ENCODE measurements around the gene CACNG6.

CACNG6 gene

DNA sequence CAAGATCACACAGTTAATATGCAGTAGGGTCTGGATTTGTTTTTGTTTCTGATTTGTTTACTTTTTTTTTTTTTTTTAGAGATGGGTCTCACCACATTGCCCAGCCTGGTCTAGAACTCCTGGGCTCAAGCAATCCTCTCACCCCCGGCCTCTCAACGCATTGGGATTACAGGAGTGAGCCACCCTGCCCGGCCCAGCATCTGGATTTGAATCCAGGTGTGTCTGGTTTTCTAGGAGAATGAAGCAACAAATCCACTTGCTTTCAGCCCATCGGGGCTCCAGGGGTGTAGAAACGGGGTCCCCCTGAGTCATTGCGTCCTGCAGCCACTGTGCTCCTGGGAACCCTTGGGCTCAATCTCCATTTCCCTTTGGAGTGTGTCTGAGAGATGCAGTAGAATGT lies 22.1 kb upstream of the CACNG6 start:
- no peak for DNase-seq (ENCODE audit: low spot score)

DNA sequence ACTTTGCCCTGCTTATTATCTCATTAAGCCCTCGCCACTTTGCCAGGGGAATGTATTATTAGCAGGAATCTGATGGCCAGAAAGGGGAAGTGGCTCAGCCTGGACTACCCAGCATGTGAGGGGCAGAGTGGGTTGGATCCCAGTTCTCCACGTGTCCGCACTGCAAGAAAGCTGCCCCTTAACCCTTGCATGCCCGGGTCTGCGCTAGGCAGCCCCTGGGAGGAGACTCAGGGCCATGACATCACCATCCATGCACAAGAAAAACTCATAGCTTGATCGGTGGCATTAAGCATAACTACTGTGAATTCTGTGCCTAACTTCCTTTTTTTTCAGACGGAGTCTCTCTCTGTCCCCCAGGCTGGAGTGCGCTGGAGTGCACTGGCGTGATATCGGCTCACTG lies 19.8 kb upstream of the CACNG6 start:
- no peak for DNase-seq (ENCODE audit: low spot score)

DNA sequence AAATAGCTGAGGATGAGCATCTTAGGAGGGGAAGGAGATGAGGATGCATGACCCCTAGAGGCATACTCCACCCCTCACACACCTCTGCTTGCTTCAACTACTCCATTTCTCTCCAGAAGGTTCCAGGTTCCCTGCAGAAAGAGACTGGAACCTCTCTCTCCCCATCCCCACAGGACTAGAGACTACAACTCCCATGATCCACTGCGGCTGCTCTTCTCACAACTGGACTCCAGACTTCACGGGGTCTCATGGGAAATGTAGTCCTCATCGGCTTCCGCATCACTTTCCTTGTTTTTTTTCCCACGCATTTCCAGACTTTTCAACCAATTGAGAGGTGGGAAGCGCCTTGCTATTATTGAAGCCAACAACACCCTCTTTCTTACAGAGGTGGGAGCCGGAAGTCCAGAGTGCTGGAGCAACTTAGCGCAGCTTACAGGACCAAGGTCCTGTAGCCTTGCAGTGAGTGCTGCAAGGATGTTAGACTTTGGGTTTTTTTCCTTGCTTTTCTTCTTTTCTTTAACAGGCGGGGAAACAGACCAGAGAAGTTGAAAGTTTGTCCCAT lies 13.9 kb upstream of the CACNG6 start:
- DNase-seq (ENCODE audit: low spot score) = peak; percentile 87

DNA sequence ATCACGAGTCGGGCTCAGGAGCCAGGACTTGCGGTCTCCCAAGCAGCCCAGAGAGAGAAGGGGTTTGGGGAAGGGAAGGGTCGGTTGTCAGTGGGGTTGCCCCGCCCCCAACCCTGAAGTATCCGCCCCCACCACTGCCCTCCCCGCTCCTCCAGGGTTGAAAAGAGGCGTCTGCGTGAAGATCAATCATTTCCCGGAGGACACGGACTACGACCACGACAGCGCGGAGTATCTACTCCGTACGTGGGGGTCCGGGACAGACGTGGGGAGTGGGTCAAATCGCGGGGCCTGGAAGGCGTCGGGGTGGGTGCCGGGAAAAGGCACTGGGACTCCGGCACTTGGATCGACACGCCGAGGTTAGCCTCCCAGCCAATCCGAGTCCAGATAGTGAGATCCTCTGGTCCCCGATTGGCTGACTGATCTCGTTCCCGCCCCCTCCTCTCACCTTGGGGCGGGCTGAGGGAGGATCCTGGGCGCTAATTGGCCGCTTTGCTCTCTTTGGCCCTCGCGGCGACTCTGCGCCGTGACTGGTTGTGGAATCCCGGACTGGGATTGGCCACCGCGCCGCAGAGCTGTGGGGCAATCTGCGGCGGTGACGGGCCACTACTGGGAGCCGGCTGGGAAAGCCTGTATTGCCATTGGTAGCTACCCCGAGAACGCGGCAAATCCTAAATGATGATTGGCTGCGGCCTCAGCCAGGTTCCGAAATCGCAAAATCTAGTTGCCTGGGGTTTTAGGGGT lies 13.3 kb upstream of the CACNG6 start:
- peak; percentile 86 for DNase-seq (ENCODE audit: low spot score)

DNA sequence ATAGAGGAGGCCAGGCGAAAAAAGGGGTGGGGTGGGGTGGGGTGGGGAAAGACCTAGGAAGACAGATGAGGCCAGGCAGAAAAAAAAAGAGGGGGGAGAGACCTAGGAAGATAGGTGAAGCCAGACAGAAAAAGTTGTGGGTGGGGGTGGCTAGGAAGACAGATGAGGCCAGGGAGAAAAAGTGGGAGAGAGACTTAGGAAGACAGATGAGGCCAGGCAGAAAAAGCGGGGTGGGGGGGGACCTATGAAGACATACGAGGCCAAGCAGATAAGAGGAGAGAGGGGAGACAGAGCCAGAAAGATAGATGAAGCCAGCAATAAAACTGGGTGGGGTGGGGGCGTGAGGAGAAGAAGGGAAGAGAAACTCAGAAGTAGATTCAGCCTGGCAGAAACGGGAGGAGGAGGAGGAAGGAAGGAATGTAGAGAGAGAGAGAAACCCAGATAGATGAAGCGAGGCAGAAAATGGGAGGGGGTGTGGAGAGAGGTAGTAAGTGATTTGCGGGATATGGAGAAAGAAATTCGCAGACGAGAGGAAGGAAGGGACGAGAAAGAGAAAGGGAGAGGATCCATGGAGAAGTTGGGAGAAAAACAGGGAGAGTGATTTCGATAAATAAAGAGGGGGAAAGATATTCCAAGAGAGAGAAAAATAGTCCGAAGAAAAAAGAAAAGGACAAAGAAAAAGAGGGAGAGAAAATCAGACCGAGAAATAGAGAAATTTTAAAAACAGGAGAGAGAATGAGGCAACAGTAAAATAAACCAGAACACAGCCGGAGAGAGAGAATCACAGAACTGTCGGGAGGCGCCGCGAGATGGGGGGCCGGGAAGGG lies 12.2 kb upstream of the CACNG6 start:
- no peak for DNase-seq (ENCODE audit: low spot score)

DNA sequence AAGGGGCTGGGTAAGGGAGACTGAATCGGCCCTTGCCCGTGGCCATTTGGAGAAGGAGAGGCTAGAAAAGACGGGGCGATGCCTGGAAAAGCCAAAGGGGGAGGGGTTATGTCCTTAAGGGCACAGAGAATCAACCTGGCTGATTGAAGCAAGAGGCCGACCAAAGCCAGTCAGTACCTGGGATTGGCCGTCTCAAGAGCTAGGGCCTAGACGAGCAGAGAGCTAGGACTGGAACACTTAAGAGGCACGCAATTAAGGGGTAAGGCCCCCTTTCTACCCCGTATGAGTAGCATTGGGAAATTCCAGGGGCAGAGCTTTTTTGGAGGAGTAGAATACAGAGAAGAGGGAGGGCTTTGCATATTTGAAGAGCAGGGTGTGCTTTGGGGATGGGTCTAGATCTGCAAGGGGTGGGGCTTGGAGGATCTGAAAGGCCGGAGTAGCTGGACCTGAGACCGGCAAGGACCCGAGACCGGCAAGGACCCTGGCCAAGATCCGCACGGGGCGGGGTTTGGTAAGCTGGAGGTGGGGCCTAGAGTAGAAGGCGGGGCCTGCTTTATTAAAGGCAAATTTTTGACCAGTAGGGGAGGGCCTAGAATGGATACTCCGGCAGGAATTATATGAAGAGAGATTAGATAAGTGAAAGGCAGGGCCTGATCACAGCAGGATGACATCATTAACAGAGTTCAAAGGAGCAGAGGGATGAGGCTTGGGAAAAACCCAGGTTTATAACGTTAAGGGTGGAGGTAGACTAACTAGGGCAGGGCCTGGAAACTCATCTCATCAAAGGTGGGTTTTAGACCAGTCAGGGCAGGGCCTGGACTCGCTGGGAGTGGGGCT lies 10.7 kb upstream of the CACNG6 start:
- no peak for DNase-seq (ENCODE audit: low spot score)

DNA sequence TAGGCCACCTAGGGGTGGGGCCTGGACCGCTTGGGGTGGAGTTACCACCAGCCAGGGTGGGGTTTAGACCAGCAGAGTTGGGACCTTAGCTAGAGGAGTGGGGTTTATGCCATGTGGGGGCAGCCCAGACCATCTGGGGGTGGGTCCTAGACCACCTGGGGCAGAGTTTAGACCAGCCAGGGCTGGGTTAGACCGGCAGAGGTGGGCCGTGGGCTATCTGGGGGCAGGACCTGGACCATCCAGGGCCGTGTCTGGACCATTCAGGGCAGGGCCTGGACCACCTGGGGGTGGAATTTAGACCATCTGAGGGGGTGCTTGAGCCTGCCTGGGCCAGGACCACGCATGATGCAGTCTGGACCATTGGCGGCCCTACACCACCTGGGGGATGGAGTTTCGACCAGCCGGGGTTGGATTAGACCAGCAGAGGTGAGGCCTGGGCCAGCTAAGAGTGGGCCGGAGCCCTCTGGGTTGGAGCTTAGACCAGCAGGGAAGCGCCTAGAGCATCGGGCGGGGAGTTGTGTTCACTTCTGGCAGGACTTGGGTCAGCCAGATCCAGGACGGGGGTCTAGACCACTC lies 10.0 kb upstream of the CACNG6 start:
- DNase-seq (ENCODE audit: low spot score) = no peak

DNA sequence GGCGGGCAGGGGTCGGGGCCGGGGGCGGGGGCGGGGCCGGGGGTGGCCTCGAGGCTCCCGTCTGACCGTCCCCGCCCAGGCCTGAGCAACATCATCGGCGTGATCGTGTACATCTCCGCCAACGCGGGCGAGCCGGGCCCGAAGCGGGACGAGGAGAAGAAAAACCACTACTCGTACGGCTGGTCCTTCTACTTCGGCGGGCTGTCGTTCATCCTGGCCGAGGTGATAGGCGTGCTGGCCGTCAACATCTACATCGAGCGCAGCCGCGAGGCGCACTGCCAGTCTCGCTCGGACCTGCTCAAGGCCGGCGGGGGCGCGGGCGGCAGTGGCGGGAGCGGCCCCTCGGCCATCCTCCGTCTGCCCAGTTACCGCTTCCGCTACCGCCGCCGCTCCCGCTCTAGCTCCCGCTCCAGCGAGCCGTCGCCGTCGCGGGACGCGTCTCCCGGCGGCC lies 9.4 kb upstream of the CACNG6 start:
- no peak for DNase-seq (ENCODE audit: low spot score)

DNA sequence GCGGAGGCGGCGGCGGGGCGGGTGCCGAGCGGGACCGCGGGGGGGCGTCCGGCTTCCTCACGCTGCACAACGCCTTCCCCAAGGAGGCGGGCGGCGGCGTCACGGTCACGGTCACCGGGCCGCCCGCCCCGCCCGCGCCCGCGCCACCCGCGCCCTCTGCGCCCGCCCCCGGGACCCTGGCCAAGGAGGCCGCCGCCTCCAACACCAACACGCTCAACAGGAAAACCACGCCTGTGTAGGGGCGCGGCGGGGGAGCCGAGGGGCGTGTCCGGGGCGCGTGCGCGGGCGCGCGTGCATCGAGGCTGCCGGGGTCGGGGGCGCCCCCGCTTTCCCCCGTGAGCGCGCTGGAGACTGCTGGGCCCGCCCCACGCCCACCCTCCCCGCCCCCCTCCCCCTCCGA lies 8.8 kb upstream of the CACNG6 start:
- no peak for DNase-seq (ENCODE audit: low spot score)

DNA sequence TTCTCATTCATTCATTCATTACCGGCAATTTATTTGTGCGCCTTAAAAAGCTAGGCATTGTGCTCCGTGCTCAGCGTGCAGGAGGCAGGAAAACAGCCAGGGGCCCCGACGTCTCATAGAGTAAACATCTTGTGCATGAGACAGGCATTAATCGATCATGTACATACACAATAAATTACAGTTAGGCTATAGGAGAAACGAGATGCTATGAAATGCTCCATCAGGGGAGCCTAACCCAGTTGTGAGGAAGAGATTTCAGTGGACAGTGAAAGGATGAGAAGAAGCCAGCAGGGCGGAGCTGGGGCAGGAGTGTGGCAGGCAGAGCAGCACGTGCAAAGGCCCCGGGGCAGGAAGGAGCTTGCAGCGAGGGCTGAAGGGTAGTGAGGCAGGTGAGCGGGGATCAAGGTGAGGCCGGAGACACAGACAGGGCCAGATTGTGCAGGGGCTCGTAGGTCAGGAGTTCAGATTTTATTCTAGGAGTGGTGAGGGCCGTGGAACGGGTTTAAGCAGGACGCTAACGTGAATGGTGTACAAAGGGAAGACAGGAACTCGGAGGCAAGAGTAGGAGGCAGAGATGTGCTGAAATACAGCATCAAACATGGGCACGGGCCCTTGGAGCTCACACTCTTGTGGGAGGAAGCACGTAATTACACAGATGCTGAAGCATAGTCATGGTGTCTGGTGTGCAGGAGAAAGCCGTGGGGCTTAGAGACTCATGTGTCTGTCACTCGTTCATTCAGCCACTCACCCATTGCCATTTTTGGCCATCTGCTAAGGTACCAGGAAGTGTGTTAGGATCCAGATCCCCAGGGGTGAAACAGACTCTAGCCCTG lies 7.8 kb upstream of the CACNG6 start:
- DNase-seq (ENCODE audit: low spot score) = no peak

DNA sequence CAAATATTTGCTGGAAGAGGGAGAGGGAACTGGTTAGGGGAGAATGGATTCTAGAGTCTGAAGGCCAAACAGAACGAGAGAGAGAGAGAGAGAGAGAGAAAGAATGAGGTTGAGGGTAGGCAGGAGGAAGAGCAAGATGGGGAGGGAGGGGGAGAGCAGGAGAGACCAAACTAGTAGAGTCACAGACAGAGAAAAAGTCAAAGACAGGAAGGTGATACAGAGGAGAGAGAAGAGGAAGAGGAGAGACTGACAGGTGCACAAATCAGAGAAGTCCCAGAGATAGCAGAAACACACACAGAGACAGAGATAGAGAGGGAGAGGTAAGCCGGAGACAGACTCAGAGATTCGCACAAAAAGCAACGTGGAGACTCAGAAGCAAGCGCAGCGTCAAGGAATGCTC lies 5.6 kb upstream of the CACNG6 start:
- DNase-seq (ENCODE audit: low spot score) = no peak

DNA sequence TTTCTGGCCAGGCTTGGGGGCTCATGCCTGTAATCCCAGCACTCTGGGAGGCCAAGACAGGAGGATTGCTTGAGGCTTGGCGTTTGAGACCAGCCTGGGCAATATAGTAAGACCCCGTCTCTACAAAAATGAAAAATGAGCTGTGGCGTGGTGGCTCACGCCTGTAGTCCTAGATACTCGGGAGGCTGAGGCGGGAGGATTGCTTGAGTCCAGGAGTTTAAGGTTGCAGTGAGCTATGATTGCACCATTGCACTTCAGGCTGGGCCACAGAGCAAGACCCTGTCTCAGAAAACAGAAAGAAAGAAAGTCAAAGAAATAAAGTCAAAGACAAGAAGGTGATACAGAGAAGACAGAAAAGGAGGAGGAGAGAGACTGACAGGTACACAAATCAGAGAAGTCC lies 2.5 kb upstream of the CACNG6 start:
- no peak for DNase-seq (ENCODE audit: low spot score)

DNA sequence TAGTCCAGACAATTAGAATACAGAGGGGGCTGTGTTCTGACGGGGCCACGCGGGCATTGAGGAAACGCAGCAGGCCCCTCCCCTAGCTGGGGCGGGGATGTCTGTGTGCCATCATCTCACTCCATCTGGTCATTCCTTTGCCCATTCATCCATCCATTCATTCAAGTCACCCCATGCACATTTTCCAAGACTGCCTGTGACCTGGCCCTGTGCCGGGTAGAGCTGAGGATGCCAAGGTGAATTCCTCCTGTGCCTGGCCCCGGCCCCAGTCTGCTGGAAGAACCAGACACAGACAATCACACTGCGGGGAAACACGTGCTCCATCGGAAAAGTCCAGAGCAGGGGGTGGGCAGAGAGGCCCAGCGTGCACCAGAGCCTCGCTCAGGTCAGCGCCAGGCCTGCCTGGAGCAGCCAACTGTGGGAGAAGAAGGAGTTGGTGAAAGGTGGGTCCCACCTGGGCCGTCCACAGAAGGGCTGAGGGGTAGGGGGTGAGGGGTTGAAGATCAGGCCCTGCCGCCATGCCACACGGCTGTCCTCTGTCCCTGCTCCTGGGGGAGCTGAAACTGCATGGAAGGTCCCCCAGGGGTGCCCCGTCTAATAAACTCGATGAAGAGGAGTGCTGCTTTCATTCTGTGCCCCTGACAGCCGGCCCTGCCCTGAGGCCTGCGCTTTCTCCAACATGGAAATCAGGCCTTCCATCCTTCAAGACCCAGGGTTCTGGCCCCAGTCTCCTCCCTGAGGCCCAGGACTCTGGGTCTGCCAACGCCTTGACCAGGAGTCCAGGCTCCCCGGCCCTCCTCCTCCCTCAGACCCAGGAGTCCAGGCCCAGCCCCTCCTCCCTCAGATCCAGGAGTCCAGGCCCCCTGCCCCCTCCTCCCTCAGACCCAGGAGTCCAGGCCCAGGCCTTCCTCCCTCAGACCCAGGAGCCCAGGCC lies 1.6 kb upstream of the CACNG6 start:
- no peak for DNase-seq (ENCODE audit: low spot score)

DNA sequence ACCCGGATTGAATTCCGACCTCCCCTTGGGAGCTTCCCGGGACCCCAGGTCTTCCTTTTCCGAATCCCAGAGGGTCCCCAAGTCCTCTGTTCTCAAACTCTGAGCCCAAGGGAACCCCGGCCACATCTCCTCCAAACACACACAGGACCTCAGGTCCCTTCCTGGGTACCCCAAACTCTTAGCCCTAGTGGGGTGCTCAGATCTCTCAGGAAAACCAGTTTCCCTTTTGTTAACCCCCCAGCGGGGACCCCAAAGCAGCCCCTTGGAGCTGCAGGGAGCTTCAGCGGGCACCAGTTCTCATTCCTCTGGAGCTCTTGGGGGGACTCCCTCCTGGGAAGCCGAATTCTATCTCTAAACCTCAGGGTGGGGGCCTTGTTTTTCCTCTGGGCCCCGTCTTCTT lies 774 bp downstream of the CACNG6 start:
- DNase-seq (ENCODE audit: low spot score) = no peak

DNA sequence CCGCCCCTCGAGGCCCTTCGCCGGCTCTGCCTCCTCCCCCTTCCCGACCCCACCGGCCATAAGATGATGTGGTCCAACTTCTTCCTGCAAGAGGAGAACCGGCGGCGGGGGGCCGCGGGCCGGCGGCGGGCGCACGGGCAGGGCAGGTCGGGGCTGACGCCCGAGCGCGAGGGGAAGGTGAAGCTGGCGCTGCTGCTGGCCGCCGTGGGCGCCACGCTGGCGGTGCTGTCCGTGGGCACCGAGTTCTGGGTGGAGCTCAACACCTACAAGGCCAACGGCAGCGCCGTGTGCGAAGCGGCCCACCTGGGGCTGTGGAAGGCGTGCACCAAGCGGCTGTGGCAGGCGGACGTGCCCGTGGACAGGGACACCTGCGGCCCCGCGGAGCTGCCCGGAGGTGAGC lies 1.4 kb downstream of the CACNG6 start:
- DNase-seq (ENCODE audit: low spot score) = no peak

DNA sequence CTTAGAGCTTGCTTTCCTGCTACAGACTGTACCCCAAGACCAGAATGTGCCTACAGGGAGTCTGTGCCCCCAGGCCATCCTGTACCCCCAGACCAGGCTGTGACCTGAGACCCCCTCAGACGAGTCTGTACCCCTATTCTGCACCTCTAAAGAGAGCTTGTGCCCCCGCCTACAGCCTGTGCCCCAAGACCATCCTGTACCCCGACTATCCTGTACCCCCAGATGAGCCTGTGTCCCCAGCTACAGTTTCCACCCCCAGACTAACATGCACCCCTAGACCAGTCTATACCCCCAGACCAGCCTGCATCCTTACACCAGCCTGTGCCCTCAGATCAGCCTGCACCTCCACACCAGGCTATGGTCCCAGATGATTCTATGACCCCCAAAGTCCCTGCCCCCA lies 2.0 kb downstream of the CACNG6 start:
- no peak for DNase-seq (ENCODE audit: low spot score)

DNA sequence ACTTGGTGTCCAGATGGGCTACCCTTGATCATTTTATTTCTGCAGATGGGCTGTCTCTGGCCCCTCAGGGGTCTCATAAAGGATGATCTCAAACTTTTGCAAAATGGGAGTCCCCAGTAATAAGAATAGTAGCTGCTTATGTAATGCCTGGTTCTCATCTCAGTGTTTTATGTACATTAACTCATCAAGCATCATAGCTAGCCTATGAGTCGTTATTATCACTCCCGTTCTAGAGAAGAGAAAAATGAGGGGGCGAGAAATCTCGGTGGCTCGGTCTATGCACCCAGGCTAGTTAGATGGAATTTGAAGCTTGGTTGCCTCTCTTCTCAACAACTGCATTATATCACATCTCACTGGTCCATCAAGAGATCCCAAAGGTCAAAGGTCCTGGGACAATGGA lies 3.4 kb downstream of the CACNG6 start:
- no peak for DNase-seq (ENCODE audit: low spot score)

DNA sequence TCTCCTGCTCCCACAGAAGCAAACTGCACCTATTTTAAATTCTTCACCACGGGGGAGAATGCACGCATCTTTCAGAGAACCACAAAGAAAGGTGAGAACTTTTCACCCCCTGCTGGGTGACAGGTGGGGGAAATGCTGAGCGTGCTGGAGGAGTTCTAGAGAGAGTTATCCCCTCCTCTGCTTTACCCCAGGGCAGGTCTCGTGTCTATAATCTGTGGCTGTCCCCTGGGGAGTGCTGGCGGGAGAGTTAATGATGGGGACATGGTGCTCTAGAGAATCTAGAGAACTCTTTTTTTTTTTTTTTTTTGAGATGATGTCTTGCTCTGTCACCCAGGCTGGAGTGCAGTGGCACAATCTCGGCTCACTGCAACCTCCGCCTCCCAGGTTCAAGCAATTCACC lies 6.8 kb downstream of the CACNG6 start:
- no peak for DNase-seq (ENCODE audit: low spot score)

DNA sequence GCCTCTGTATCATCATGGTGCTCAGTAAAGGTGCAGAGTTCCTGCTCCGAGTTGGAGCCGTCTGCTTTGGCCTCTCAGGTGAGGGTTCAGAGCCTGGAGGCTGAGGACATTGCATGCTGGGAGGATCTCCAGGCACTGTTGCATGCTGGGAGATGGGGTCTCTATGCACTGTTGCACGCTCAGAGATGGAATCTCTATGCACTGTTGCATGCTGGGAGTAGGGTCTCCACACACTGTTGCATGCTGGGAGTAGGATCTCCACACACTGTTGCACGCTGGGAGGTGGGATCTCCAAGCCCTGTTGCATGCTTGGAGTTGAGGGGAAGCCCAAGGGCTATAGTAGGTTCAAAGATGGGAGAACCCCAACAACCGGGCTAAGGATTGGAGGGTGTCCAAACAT lies 8.3 kb downstream of the CACNG6 start:
- no peak for DNase-seq (ENCODE audit: low spot score)

DNA sequence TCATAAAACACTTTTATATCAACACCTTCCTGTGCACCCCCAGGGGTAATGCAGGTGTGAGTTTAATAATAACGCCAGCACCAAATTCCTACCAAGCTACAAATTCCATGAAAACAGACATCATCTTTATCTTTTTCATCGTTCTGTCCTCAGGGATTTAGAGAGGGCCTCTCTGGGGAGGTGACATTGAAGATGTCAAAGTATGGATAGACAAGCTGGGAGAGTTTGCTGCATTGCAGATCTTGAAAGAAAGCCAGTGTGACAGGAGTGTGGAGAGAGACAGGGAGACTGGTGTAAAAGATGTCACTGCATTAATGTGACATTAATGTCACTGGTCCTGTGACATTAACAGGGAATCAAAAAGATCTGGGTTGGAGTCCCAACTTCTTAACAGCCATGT lies 10.1 kb downstream of the CACNG6 start:
- DNase-seq (ENCODE audit: low spot score) = no peak

All from putamen (tissue), 1 donor.